Uterus (tissue), 2 donors: ENCODE data around the gene PFKFB2.

ENCODE experiments used
- CTCF ChIP-seq, 4 experiments: fragments of 200-600 bp in 2 of 4; fragments of 450-650 bp in 2 of 4; sonication (generic) in 2 of 4; IDR thresholded peaks; one replicate each; pipeline ENCODE4 v1.5.1; 2016 to 2019; ENCODE audit warnings: antibody characterized with exemption in 4 of 4, mild to moderate bottlenecking in 2 of 4, moderate library complexity in 1 of 4
- POLR2A ChIP-seq, 2 donors: fragments of 450-650 bp; IDR thresholded peaks; one replicate each; pipeline ENCODE4 v1.6.1; 2016; ENCODE audit warnings: antibody characterized with exemption in 2 of 2, mild to moderate bottlenecking in 1 of 2, moderate library complexity in 1 of 2

- no peak for TF ChIP-seq CTCF (IDR thresholded peaks at IDR 0.05)
- no peak for TF ChIP-seq POLR2A (IDR thresholded peaks at IDR 0.05)
These were observed 34.4 kb upstream of the PFKFB2 start for GRCh38 chr1:207018707-207019106.
